Airway epithelial cell (primary cell): ENCODE data around the gene KTN1. TPM values are rescaled to one million over a fixed set of nuclear protein-coding genes. Genes with fewer than 3 reads are reported as not detected.

ENCODE experiments used
- total RNA-seq: library from RNA; depleted of rRNA; stranded (reverse); fragments of >200 nt; gene quantifications from 2 replicates; pipeline ENCODE4 v1.2.3, GENCODE V29; 2015

The KTN1 gene, protein sequence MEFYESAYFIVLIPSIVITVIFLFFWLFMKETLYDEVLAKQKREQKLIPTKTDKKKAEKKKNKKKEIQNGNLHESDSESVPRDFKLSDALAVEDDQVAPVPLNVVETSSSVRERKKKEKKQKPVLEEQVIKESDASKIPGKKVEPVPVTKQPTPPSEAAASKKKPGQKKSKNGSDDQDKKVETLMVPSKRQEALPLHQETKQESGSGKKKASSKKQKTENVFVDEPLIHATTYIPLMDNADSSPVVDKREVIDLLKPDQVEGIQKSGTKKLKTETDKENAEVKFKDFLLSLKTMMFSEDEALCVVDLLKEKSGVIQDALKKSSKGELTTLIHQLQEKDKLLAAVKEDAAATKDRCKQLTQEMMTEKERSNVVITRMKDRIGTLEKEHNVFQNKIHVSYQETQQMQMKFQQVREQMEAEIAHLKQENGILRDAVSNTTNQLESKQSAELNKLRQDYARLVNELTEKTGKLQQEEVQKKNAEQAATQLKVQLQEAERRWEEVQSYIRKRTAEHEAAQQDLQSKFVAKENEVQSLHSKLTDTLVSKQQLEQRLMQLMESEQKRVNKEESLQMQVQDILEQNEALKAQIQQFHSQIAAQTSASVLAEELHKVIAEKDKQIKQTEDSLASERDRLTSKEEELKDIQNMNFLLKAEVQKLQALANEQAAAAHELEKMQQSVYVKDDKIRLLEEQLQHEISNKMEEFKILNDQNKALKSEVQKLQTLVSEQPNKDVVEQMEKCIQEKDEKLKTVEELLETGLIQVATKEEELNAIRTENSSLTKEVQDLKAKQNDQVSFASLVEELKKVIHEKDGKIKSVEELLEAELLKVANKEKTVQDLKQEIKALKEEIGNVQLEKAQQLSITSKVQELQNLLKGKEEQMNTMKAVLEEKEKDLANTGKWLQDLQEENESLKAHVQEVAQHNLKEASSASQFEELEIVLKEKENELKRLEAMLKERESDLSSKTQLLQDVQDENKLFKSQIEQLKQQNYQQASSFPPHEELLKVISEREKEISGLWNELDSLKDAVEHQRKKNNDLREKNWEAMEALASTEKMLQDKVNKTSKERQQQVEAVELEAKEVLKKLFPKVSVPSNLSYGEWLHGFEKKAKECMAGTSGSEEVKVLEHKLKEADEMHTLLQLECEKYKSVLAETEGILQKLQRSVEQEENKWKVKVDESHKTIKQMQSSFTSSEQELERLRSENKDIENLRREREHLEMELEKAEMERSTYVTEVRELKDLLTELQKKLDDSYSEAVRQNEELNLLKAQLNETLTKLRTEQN (N-terminal part only)
- total RNA-seq, result 63.1 and 86.8 TPM in 2 replicates

DNA sequence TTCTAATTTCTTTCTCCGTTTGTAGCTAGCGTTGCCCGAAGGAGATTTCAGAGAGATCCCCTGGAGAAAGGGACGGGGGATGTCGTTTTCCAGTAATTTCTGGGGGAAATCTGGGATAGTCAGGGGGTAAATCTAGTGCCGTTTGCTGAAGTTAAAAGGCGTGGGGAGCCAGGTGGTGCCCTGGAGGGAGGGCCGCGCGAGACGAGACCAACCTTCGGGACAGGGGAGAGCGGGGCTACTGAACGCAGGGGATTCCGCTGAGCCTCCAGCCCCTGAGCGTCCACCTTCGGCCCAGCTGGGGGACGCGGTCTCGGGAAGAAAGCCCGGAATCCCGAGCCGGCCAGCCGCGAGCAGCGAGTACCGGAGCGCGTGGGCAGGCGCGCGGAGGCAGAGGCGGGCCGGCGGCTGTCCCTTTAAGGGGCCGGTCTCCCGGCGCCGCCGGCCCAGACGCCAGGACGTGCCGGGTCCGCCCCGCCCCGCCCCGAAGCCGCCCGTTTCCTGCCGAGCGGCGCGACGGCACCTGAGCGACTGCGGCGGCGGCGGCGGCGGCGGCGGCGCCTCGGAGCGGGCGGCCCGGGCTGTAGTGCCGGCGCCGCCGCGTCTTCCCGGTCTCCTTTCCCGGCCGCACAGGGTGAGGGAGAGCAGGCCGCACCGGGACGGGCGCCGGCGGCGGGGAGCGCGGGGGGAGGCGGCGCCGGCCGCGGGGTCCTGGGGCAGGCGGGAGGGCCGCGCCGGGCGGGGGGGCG, at the start of gene KTN1:
Gene KTN1 (plus strand): TSS at position 484 of the 746 bp plus-strand sequence. CDS start 31,842 bp downstream, outside the sequence.

Other genes starting within 250 kb of the KTN1 start
- 3.7 and 4.2 TPM in 2 replicates for gene ATG14, start 168.4 kb upstream of the KTN1 start, total RNA-seq
- gene TBPL2, start 139.6 kb upstream of the KTN1 start, total RNA-seq, result not detected in 2 replicates